Measurements from ENCODE around the gene GUF1. TPM values are rescaled to one million over a fixed set of nuclear protein-coding genes. Genes with fewer than 3 reads are reported as not detected.
A peak's percentile ranks its signal among the peaks of the same experiment; 100 is the strongest.

The GUF1 gene
- total RNA-seq, 2 experiments from 2014 or later = 18.0 to 20.6 TPM

DNA sequence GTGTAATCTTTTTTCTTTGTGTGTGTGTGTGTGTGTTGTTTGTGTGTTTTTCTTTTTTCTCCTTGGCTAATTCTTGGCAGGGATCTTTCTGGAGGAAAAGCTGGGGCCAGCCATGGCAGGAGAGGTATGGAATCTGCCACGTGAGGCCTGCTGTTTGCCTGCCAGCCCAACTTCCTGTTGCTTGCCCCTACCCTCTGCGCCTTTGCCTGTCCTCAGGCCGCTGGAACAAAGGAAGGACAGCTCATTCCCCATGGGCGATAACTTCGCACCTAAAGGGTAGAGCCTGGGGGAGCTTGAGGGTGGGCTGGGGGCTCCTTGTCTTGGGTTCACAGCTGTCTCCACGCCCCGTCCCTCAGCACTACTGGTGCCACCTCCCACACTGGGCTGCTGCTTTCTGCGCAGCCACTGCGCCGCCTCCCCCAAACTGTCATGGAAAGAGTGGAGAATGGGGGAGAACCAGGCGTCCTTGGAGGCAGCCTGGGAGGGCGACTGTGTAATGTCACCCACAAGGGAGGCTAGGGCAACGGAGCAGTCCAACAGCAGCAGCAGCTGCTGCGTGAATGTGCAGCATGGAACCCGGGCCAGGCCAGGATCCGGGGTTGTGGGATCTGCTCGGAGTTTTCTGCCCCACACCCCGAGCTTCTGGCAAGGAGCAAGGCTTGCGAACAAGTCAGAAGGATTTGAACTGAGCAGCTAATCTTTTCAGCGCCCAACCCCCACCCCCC lies 14.5 kb upstream of the GUF1 start:
- H3K9me3 Mint-ChIP-seq = no peaks in the 10 kb centered on the region
- H3K4me3 Mint-ChIP-seq = no peak overlapping the region
- H3K4me1 Mint-ChIP-seq = peaks cover 9% of the 10 kb centered on the region
- no peaks in the 10 kb centered on the region for H3K36me3 Mint-ChIP-seq (ENCODE audit: low read depth)
- no peak overlapping the region for H3K27ac Mint-ChIP-seq
- no peak for DNase-seq
- ChIA-PET CTCF (no interaction called here), POLR2A (interaction anchor here (1.1 kb wide), 2 partner anchors 14 to 16 kb away, joined by 3 read pairs; partner anchors contain the start of gene GUF1)
- H3K27me3 Mint-ChIP-seq = peaks cover 5% of the 10 kb centered on the region

DNA sequence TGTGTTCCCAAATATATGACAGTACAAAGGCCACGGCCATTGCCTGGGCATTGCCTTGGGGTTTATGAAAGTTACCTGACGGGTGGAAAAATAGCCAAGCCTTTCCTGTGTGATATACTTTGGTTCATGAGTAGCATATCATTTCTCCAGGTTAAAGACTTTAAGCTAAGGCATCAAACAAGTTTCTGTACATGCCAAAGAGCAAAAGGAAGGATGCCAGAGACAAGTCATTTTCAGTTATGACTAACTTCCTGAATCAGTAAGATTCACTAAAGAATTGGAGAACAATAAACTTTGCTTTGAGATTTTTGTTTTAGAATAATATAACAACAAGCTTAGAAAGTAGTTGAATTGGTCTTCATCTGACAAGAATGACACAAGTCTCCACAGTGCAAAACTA lies 9.7 kb upstream of the GUF1 start:
- ChIA-PET POLR2A (interaction anchor here (1.7 kb wide), 1 partner anchor 9 kb away, joined by 9 read pairs; the partner anchor contains the start of gene GUF1), CTCF (interaction anchor here (2.0 kb wide), 1 partner anchor 10 kb away, joined by 6 read pairs; the partner anchor contains the start of gene GUF1)
- no peak overlapping the region for H3K4me3 Mint-ChIP-seq
- peaks cover 12% of the 10 kb centered on the region for H3K4me1 Mint-ChIP-seq
- H3K36me3 Mint-ChIP-seq (ENCODE audit: low read depth) = no peaks in the 10 kb centered on the region
- H3K27me3 Mint-ChIP-seq = peaks cover 6% of the 10 kb centered on the region
- no peak overlapping the region for H3K27ac Mint-ChIP-seq
- DNase-seq = no peak
- H3K9me3 Mint-ChIP-seq = no peaks in the 10 kb centered on the region

DNA sequence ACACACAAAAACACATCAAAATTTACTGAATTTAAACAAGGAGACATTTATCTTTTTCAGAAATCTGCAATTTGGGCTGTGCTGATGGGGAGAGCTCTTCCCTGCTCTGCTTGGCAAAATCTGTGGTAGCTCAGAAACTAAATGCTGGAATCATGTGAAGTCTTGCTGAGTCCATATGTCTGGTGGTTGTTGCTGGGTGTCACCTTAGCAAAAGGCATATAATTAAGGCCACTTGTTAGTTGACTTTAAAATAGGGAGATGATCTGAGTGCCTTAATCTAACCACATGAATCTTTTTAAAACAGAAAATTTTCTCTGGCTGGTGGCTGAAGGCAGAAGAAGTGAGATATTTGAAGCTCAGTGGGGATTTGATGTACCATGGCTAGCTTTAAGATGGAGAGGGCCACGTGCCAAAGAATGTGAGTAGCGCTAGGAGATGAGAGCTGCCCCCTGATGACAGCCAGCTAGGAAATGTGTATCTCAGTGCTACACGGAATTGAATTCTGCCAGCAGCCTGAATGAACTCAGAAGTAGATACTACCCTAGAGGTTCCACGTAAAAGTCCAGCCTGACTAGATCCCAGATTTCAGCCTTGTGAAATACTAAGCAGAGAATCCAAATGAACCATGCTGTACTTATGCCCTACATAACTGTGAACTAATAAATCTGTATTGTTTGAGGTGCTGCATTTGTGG lies 7.6 kb upstream of the GUF1 start:
- Mint-ChIP-seq H3K36me3 (ENCODE audit: low read depth) (no peaks in the 10 kb centered on the region), H3K9me3 (no peaks in the 10 kb centered on the region), H3K27me3 (peaks cover 6% of the 10 kb centered on the region), H3K4me3 (no peak overlapping the region), H3K4me1 (peaks cover 12% of the 10 kb centered on the region), H3K27ac (no peak overlapping the region)
- ChIA-PET POLR2A (no interaction called here), CTCF (no interaction called here)
- DNase-seq = no peak

DNA sequence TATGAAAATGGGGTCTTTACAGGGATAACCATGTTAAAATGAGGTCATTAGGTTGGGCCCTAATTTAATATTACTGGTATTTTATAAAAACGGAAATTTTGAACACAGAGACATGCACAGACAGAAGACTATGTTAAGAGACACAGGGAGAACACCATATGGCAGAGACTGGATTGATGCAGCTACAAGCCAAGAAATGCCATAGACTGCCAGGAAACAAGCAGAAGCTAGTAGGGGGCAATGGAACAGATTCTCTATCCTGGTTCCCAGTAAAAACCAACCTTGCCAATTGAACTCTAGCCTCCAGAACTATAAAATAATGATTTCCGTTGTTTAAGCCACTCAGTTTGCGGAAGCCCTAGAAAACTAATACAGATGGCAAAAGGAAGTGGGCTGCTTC lies 6.6 kb upstream of the GUF1 start:
- Mint-ChIP-seq H3K4me1 (peaks cover 12% of the 10 kb centered on the region), H3K27ac (no peak overlapping the region), H3K27me3 (peaks cover 6% of the 10 kb centered on the region), H3K9me3 (no peaks in the 10 kb centered on the region), H3K4me3 (no peak overlapping the region), H3K36me3 (ENCODE audit: low read depth) (no peaks in the 10 kb centered on the region)
- ChIA-PET POLR2A (no interaction called here), CTCF (no interaction called here)
- no peak for DNase-seq

DNA sequence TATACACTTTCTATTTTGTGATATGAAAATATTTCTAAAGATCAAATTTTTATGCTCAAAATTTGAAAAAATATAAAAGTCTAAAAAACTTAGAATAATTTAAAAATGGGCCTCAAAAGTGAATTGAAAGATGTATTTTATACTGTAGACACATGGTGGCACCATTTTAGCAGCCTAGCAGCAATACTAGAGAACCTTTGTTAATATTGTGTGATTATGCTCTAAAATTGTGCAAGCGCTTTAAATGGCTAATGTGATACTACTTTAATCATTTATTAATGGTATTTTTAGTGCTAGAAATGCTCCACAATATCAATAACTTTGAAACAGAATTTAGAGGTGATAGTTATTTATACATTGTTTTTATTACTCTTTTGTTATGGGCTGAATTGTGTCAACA lies 3.7 kb upstream of the GUF1 start:
- Mint-ChIP-seq H3K27ac (no peak overlapping the region), H3K4me1 (peaks cover 15% of the 10 kb centered on the region)
- POLR2A ChIA-PET = no interaction called here

DNA sequence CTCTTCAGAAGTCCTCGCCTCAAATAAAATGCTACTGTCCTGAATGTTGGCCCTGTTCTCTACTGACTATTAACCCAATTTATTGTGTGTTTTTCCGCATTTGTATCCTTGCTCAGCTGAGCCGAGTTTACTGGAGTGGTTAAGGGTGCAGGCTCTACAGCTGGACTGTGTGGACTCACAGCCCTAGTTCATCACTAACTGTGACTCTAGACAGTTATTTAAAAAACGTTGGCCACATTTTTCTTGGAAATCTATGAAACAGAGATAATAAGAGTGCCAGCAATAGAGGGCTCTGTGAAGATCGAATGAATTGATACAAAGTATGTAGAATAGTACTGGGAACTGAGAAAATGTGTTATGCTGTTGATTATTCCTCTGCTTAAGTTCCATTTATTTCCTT lies 2.9 kb upstream of the GUF1 start:
- H3K4me3 Mint-ChIP-seq = no peak overlapping the region
- POLR2A ChIA-PET = no interaction called here

More for the DNA sequence above, 3.7 kb upstream of the GUF1 start:
- no peak overlapping the region for H3K4me3 Mint-ChIP-seq
- no peak for DNase-seq
- no peaks in the 10 kb centered on the region for H3K36me3 Mint-ChIP-seq (ENCODE audit: low read depth)
- no peaks in the 10 kb centered on the region for H3K9me3 Mint-ChIP-seq
- H3K27me3 Mint-ChIP-seq = peaks cover 6% of the 10 kb centered on the region
- CTCF ChIA-PET = no interaction called here

DNA sequence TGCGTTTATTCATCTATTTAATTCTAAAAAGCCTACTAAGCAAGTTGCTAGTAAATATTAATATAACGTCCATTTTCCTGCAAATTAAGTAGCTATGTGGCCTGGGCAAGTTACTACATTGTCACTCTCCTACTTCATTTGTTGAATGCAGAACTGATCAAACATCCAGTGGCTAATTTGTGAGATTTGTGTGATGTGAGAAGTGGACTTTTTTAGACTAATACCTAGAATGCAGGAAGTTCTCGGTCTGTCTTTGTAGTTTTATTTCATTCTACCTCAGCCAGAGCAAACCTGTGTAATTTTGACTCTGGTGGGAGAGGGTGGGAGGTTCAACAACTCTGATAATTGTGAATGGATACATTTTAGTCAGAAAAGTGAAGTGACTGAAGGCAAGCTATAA lies 840 bp downstream of the GUF1 start:
- POLR2A ChIA-PET = interaction anchor here (0.7 to 3.4 kb wide), 15 partner anchors 9 to 53 kb away, joined by 3 to 71 read pairs (median 7); partner anchors contain the start of gene GNPDA2
- Mint-ChIP-seq H3K36me3 (ENCODE audit: low read depth) (peaks cover 12% of the 10 kb centered on the region), H3K4me1 (peaks cover 38% of the 10 kb centered on the region), H3K4me3 (peak overlapping the region; percentile 95), H3K27me3 (no peaks in the 10 kb centered on the region), H3K27ac (peak overlapping the region; percentile 94), H3K9me3 (no peaks in the 10 kb centered on the region)
- CTCF ChIA-PET = interaction anchor here (1.1 to 2.0 kb wide), 6 partner anchors 11 to 47 kb away, joined by 4 to 6 read pairs (median 4); partner anchors contain the start of gene GNPDA2
- no peak for DNase-seq

More for the DNA sequence above, 2.9 kb upstream of the GUF1 start:
- DNase-seq = no peak
- Mint-ChIP-seq H3K4me1 (peaks cover 21% of the 10 kb centered on the region), H3K27ac (no peak overlapping the region), H3K36me3 (ENCODE audit: low read depth) (no peaks in the 10 kb centered on the region), H3K27me3 (peaks cover 6% of the 10 kb centered on the region), H3K9me3 (no peaks in the 10 kb centered on the region)
- CTCF ChIA-PET = no interaction called here

DNA sequence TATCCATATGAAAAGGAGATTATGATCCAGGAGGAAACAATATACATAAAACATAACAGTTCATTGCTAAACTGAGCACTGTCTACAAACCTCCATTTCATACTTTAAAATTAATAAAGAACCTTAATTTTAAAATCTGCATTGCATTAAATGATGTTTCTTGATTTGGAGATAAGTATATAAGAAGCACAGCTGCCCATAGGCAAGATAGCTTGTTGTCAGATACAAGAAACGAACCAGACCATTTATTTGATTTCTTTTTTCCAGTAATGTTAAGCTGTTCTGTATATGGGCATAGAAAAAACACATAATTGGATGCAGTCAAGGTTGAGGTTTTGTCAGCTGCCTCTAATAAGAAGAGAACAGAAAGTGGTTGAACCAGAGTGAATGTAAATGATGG lies 6.4 kb downstream of the GUF1 start:
- CTCF ChIA-PET = no interaction called here
- H3K27me3 Mint-ChIP-seq = no peaks in the 10 kb centered on the region
- no peak overlapping the region for H3K4me3 Mint-ChIP-seq
- H3K27ac Mint-ChIP-seq = no peak overlapping the region
- no peak for DNase-seq
- H3K9me3 Mint-ChIP-seq = no peaks in the 10 kb centered on the region
- POLR2A ChIA-PET = interaction anchor here (1.0 to 1.7 kb wide), 2 partner anchors 17 to 41 kb away, joined by 3 to 5 read pairs; partner anchors contain the start of gene GNPDA2
- peaks cover 23% of the 10 kb centered on the region for H3K4me1 Mint-ChIP-seq
- peaks cover 47% of the 10 kb centered on the region for H3K36me3 Mint-ChIP-seq (ENCODE audit: low read depth)

DNA sequence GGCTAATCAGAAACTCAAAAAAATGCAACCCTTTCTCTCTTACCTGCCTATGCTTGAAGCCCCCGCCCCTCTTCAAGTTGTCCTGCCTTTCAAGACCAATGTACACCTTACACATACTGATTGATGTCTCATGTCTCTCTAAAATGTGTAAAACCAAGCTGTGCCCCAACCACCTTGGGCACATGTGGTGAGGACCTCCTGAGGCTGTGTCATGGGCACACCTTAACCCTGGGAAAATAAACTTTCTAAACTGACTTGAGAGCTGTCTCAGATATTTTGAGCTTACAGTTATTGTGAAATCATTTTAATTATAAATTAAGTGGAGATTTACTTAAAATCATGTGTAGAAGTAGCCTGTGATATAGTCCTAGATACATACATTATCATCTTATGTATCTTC lies 22.2 kb downstream of the GUF1 start:
- Mint-ChIP-seq H3K4me1 (peaks cover 6% of the 10 kb centered on the region), H3K27me3 (no peaks in the 10 kb centered on the region), H3K36me3 (ENCODE audit: low read depth) (peaks cover 50% of the 10 kb centered on the region), H3K27ac (no peak overlapping the region), H3K9me3 (no peaks in the 10 kb centered on the region), H3K4me3 (no peak overlapping the region)
- no peak for DNase-seq
- POLR2A ChIA-PET = interaction anchor here (3.3 kb wide), 1 partner anchor 22 kb away, joined by 15 read pairs; the partner anchor contains the start of gene GUF1
- CTCF ChIA-PET = interaction anchor here (1.5 kb wide), 1 partner anchor 21 kb away, joined by 6 read pairs; no protein-coding TSS in a partner anchor

DNA sequence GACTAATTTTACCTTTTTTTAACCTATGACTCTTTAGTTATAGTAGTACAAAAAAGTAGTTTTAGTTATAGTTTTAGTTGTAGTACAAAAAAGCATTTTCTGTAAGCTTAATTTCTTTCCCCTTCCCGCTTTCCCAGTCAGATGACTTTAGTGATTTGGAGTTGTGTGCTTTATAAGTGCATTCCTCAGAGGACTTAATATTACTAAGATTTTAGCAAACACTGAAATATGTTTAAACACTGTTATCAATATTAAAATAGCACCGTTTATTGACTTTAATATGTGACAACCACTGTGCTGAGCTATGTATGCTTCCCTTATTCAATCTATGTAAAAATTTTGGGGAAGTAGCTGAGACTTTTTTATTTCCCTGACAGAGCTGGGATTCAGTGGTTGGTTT lies 22.8 kb downstream of the GUF1 start:
- DNase-seq = no peak
- no peak overlapping the region for H3K4me3 Mint-ChIP-seq
- no peak overlapping the region for H3K27ac Mint-ChIP-seq
- no peaks in the 10 kb centered on the region for H3K9me3 Mint-ChIP-seq
- peaks cover 48% of the 10 kb centered on the region for H3K36me3 Mint-ChIP-seq (ENCODE audit: low read depth)
- ChIA-PET POLR2A (interaction anchor here (1.3 to 3.3 kb wide), 2 partner anchors 17 to 22 kb away, joined by 3 to 15 read pairs; partner anchors contain the start of gene GUF1), CTCF (interaction anchor here (1.5 kb wide), 1 partner anchor 21 kb away, joined by 6 read pairs; no protein-coding TSS in a partner anchor)
- peaks cover 2% of the 10 kb centered on the region for H3K4me1 Mint-ChIP-seq
- no peaks in the 10 kb centered on the region for H3K27me3 Mint-ChIP-seq

DNA sequence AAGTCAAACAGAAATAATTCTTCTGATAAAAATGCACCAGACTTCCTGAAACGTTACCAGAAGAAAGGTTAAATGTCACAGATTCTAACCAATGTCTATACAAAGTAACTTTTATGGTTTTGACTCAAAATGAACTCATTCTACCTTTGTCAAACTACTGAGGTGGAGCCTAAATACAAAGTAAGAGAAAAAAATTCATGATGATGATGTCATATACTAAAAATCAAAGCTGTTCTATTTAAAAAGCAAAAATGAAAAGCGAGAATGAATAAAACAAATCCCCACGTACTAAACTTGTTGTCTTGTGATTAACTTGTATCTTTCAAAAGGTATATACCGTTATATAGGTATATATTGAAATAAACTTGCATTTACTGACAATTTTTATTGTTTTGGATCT lies 26.5 kb downstream of the GUF1 start:
- no peaks in the 10 kb centered on the region for H3K27me3 Mint-ChIP-seq
- H3K4me1 Mint-ChIP-seq = no peaks in the 10 kb centered on the region
- H3K9me3 Mint-ChIP-seq = no peaks in the 10 kb centered on the region
- no peak for DNase-seq
- POLR2A ChIA-PET = no interaction called here
- H3K36me3 Mint-ChIP-seq (ENCODE audit: low read depth) = peaks cover 37% of the 10 kb centered on the region
- H3K27ac Mint-ChIP-seq = no peak overlapping the region
- no peak overlapping the region for H3K4me3 Mint-ChIP-seq
- CTCF ChIA-PET = no interaction called here

DNA sequence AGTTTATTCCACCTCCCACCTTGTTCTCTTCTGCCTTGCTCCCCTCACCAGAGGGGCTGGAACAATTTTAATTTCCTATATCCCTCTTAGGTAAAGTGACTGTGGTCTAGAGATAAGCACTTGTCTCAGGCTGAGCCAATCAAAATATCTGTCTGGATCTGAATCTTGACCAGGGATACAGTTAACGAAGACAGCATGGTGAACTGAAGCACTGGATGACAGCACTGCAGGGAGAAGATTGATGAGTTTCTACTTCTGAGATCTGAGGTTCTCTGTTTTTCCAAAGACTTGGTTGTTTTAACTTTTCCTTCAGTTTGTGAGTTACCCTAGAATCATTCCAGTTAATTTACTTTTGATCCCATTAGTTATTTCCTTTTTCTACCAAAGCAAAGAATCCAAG lies 34.9 kb downstream of the GUF1 start:
- peaks cover 16% of the 10 kb centered on the region for H3K36me3 Mint-ChIP-seq (ENCODE audit: low read depth)
- CTCF ChIA-PET = interaction anchor here (1.4 kb wide), 1 partner anchor 35 kb away, joined by 4 read pairs; the partner anchor contains the start of gene GUF1

DNA sequence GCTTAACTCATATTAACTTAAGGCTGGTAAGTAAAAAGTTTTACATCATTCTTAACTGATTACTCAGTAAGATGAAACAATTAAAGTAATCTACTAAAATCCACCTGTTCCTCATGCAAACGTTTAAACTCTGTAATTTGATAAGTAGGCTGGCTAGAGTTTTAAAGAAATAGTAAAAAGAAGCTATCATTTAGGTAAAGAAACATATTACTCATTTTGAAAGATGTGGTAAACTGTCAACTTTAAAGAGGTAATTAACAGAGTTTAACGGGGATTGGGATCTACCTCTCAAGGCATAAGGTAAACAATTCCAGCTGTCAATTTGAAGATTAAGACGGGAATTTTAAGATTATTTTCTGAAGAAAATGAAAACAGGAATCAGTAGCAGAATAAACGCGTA lies 38.4 kb downstream of the GUF1 start:
- POLR2A ChIA-PET = interaction anchor here (1.9 to 3.1 kb wide), 2 partner anchors 9 to 38 kb away, joined by 6 to 11 read pairs; partner anchors contain the start of genes GNPDA2 and GUF1
- CTCF ChIA-PET = no interaction called here
- Mint-ChIP-seq H3K9me3 (no peaks in the 10 kb centered on the region), H3K27me3 (no peaks in the 10 kb centered on the region), H3K4me1 (peaks cover 1% of the 10 kb centered on the region), H3K4me3 (no peak overlapping the region), H3K27ac (no peak overlapping the region), H3K36me3 (ENCODE audit: low read depth) (peaks cover 17% of the 10 kb centered on the region)
- DNase-seq = no peak

More for the DNA sequence above, 34.9 kb downstream of the GUF1 start:
- no peak for DNase-seq
- no peaks in the 10 kb centered on the region for H3K9me3 Mint-ChIP-seq
- H3K4me1 Mint-ChIP-seq = peaks cover 1% of the 10 kb centered on the region
- H3K27me3 Mint-ChIP-seq = no peaks in the 10 kb centered on the region
- no peak overlapping the region for H3K4me3 Mint-ChIP-seq
- H3K27ac Mint-ChIP-seq = no peak overlapping the region
- POLR2A ChIA-PET = interaction anchor here (2.0 kb wide), 1 partner anchor 34 kb away, joined by 7 read pairs; the partner anchor contains the start of gene GUF1

All from activated CD4-positive, alpha-beta memory T cell treated with anti-CD3 and anti-CD28 coated beads, Interleukin-2, amount 10 ng/mL, durations not matched to agents 7 days and 5 days (primary cell).